ENCODE measurements around the gene TEX13A.

- TF ChIP-seq CTCF (conservative IDR thresholded peaks at IDR 0.05 in 1 of 2, IDR thresholded peaks at IDR 0.05 in 1 of 2; ENCODE audit: extremely low read depth in 1 of 2, insufficient read depth in 1 of 2, low read depth in 1 of 2, low read length in 2 of 2) (no peak), EZH2 (IDR thresholded peaks at IDR 0.05; ENCODE audit: borderline replicate concordance, low read length) (no peak)
Measured at GRCh38 chrX:105228602-105229001, 8.1 kb upstream of the TEX13A start.

Measured in mammary epithelial cell (primary cell).